Stimulated activated CD8-positive, alpha-beta memory T cell treated with anti-CD3 and anti-CD28 coated beads, Interleukin-4, amount 100 ng/mL, for 24 hours (primary cell): ENCODE measurements around the gene SCPEP1.
A peak's percentile ranks its signal among the peaks of the same experiment; 100 is the strongest.
"Not testable (repeated sequence)": the region's sequence is repeated elsewhere in the genome, so short reads cannot be mapped to it uniquely, and the experiment has no call there.

Experiments used
- DNase-seq: peaks from one replicate; pipeline ENCODE4 v3.0.0-alpha.2; 2020; ENCODE audit warnings: low read depth

The SCPEP1 gene, protein sequence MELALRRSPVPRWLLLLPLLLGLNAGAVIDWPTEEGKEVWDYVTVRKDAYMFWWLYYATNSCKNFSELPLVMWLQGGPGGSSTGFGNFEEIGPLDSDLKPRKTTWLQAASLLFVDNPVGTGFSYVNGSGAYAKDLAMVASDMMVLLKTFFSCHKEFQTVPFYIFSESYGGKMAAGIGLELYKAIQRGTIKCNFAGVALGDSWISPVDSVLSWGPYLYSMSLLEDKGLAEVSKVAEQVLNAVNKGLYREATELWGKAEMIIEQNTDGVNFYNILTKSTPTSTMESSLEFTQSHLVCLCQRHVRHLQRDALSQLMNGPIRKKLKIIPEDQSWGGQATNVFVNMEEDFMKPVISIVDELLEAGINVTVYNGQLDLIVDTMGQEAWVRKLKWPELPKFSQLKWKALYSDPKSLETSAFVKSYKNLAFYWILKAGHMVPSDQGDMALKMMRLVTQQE

DNA sequence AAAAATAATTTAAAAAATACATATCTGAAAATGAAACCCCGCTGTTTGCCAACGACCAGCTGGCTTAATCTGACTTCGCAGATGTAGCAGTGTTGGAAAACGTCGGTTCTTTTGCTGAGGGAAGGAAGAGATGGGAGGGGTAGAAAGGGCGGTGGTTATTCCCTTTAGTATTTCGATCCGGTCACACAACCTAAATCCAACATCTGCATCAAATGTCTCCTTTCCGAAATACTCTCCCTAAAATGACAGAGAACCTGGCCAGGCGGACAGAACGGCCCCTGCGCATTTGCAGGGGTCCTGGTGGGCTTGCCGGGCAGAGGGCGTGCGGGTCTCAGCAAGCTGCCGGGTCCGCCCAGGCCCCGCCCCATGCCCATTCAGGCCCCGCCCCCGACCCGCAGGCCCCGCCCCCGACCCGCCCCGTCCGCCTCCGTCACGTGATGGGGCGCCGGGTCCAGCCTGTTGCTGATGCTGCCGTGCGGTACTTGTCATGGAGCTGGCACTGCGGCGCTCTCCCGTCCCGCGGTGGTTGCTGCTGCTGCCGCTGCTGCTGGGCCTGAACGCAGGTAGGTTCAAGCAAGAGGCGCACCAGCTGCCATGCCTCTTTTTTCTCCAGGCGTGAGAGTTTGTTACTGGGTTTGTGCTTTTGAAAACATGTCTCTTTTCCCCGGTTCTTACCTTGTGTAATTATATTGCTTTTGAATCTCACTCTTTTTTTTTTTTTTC, at the start of gene SCPEP1:
SCPEP1 (plus strand) TSS at position 459 of the 723 bp plus-strand sequence; CDS start at position 488, 29 bp downstream.
- DNase-seq: peak; percentile 58

DNA sequence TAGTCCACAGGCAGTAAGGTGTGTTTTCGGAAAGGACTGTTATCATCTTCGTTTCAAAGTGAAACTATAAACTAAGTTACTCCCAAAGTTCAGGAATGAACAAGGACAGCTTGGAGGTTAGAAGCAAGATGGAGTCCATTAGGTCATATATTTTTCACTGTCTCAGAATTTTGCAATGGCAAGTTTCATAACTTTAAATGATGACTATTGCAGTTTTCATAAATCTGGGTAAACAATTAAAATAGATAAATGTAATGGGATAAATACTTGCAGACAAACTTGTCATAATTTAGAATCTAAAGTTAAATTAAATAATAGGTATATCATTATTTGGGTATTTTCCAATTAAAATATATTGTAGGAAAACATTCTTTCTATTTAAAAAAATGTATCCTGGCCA, 49.3 kb upstream of the SCPEP1 start:
- no peak for DNase-seq

DNA sequence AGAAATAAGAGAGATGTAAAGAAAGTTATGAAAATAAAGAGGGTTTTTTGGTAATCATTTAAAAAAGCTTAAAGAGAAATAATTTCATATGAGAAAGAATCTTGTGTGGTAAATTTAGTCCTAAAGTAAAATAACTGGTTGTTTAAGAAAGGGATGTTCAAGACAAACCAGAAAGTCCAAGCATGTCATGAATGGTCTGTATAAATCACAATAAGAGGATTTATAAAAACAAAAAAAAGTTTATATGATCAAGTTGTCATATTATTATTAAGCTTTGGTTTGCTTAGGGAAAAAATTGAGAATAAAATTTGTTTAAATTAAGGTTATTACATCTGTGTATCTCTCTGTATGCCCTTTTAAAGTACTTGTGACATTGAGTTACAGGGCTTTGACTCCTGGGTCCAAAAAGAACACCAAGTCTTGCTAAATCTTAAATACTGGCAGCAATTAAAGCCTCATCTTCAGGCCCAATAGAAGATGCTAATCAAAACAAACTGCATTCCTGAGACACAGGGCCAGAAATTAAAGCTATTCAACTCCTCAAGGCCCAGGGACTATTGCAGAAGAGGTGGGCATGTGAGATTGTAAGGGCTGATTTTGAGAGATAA, 48.5 kb upstream of the SCPEP1 start:
- no peak for DNase-seq

DNA sequence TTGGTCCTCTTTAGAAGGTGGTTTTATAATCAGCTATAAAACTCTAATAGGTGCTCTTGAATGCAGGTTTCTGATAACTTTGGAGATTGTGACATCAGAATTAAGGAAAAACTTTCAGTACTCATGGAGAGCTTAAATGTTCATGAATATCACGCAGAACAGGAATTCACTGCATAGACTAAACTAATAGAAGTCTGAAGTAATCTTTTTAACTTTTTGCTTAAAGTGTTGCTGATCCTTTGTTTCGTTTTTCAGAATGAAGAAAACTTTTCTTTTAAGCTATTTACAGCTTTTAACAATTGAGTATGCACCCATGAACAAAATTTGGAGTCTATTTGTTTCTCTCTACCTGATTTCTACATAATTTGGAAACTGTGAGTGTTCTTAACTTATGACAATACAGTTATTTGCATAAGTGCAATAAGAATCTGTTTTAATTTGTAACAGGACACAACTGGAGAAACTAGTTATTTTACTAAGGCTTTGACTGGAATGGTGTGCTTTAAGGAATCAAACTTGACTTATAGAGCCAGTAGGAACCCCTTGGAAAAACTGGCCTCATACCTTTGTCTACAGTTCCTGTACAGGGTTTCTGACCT, 47.1 kb upstream of the SCPEP1 start:
- DNase-seq: no peak

DNA sequence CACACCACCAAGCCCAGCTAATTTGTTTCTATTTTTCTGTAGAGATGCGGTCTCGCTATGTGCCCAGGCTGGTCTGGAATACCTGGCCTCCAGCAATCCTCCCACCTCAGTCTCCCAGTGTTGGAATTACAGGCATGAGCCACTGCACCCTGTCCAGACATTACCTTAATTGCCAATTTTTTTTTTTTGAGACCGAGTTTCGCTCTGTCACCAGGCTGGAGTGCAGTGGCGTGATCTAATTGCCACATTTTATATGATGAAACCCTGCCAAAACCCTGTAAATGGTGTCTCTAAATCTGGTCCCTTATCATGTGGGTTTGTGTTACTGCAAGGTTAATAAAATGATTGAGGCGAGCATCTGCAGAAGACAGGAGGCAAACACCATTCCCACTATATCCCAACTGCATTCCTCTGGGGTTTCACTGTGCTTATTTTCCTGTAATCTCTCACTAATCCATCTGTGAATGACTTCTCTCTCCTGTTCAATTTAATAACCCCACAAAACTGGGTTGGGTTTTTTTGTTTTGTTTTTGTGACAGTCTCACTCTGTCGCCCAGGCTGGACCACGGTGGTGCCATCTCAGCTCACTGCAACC, 44.7 kb upstream of the SCPEP1 start:
- DNase-seq: no peak

DNA sequence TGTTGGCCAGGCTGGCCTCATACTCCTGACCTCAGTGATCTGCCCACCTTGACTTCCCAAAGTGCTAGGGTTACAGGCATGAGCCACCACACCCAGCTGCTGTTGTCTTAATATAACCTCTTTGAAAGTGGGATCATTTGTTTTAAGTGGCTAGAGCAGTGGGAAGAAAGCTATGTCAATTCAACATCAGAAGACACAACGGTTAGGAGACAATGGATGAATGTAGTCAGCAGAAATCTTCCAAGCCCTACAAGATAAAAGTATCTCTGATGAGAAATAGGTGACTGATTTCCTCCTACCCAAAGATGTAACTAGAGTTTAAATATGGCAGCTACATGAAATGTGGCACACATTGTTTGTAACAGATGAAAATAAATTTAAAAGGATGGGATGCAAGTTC, 44.1 kb upstream of the SCPEP1 start:
- no peak for DNase-seq

DNA sequence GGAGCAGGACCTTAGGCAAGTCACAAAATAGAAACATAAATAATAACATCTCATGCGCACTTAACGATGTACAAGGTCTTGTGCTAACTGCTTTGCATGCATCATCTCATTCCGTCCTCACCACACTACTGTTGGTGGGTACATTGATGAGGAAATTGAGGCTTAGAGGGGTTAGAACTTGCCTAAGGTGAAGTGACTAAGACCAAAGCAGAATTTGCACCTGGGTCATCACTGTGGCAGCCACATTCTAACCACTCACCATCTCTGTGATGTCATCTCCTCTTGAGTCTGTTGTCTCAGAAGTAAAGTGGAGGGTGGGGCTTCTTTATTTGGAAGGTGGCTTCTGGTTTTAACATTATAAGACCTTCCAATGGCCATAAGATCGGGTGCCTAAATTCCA, 43.7 kb upstream of the SCPEP1 start:
- DNase-seq: no peak

DNA sequence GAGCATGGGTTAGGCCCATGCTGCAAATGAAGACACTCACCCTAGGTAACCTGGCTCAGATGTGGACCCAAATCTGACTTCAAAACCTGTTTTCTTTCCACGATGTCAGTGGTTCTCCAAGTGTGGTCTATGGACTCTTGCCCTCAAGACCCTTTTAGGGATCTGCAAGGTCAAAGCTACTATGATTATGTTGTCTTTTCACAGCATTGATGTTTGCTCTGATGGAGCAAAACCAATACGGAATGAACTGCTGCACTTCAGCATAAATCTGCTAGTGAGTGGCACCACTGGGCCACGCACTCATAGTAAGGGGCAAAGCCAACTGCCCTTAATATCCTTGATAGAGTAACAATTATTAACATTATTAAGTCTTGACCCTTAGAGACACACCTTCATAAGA, 42.5 kb upstream of the SCPEP1 start:
- DNase-seq: no peak

DNA sequence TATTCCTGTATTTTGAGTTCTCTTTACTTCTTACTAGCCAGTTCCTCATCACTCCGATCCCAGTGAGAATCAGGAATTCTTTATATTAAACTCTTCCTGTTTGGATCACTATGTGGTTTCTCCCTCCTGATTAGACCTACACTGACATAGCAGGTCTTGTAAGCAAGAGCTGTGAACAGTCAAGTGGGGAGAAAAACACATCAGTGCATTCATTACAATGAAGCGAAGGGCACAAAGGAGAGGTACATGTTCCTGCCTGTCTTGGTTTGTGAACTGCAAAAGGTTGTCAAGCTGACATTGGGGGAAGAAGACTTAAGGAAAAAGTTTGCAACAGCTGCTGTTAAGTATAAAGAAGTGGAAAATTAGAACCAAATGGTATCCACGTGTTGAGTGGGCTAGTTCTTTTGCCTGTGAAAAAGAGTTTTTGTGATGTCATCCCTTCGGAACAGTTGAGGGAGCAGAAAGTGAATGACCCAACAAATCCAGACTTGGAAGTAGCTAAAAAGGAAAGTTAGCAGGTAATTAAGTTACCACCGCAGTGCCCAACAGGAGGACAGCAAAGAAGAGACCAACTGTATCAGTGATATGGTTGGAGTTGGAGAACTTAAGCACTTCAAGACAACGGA, 41.1 kb upstream of the SCPEP1 start:
- no peak for DNase-seq

DNA sequence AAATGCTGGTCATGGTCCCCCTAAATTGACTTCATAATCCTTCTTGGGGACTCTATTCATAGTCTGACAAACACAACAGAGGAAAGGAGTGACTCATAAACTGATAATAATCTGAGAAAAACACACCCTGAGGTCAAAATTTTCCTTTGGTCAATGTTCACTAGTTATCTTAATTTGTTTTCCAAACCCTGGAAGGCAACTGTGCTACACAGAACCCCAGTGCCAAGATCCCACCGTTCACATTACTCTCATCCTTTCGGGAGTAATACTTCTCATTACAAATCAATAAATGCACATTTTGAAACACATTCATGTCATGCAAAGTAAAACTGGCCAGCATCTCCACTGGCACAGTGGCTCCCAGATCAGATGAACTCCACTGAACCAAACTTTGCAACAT, 40.2 kb upstream of the SCPEP1 start:
- no peak for DNase-seq

DNA sequence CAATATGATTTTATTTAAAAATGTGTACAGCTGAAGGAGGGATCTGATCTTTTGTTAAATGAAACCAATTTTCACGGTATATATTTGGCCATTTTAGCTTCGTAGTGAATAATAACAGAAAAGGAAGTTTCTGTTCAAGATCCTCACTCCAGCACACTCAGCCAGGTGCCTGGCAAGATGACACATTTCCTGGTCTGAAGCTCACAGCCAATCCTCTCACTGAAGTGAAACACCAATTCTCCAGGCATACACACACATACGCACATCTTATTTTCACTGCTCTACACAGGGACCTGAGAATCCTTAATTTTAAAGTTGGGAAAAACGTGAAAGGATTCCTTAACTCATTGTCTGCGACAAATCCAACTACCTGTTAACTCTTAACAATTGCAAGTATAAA, 39.7 kb upstream of the SCPEP1 start:
- not testable (repeated sequence) for DNase-seq

DNA sequence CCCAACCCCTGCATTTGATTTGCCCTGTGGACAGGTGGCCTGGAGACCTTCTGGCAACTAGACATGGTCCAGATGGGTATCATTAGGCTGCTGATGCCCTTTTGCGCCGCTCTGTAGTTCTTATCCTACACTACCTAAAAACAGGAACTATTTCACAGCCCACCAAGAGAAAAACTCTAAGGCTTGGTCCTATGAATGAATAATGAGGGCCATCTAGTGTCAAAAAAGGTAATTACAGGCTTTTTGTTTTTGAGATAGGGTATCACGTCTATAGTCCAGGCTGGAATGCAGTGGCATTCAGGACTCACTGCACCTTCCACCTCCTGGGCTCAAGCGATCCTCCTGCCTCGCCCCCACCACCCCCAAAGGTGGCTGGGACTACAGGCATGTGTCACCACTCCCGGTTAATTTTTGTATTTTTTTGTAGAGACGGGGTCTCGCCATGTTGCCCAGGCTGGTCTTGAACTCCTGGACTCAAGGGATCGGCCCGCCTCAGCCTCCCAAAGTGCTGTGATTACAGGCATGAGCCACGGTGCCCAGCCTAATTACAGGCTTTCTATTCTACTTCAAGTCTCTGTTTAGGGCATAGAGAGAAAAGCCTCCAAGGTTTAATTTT, 38.0 kb upstream of the SCPEP1 start:
- no peak for DNase-seq

DNA sequence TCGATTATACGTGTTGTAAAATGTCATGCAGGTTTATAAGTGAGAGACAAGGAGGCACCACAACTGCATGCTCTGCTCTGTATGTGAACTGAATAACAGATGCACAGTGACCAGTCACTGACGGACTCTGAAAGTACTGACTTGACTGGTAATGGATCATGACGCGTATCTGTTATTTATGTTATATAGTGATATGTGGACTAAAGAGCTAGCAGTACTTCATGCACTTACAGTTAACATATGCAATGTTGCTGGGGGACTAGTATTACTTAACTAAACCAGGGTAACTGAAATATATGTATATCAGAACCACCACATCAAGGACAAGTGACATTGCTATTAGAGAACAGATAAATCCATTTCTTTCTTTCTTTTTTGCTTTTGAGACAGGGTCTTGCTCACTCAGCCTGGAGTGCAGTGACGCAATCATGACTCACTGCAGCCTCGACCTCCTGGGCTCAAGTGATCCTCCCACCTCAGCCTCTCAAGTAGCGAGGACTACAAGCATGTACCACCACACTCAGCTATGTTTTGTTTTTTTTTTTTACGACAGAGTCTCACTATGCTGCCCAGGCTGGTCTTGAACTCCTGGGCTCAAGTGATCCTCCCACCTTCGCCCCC, 34.3 kb upstream of the SCPEP1 start:
- no peak for DNase-seq

DNA sequence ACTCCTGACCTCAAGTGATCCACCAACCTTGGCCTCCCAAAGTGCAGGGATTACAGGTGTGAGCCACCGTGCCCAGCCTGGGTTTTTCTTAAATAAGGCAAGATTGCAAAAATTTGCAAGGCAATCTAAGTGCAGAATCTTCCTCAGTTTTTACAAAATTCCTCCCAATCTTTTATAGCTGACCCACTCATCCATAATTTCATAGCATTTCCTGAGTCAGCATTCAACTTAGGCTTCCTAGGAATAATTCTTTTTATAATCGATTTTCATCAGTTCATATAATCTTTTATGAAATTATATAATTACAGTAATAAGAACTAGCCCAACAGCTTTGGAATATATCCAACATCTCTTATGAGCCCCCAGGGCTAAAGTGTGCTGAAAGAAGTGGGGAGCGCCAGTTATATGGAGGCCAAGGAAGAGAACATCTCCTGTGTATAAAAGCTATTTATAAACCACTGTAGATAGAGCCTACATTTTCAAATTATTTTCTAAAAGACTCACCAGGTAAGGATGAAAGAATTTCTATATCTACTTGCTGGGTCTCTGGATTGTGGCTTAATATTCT, 31.9 kb upstream of the SCPEP1 start:
- DNase-seq: no peak

DNA sequence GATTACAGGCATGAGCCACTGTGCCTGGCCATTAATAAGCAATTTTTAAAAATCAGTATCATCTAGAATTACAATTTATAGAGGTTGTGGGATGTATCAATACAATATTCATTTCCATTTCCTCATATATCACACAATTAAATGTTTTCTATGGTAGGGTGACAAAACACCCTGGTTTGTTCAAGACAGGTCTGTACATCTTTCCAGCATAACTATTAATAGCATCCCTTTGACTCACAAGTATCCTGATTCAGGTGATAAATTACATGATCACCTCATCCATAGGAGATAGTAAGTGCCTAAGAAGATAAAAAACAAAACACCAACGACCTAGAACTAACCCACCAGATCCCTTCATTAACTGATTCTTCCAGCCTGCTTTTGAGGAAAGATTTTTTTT, 30.2 kb upstream of the SCPEP1 start:
- DNase-seq: no peak

DNA sequence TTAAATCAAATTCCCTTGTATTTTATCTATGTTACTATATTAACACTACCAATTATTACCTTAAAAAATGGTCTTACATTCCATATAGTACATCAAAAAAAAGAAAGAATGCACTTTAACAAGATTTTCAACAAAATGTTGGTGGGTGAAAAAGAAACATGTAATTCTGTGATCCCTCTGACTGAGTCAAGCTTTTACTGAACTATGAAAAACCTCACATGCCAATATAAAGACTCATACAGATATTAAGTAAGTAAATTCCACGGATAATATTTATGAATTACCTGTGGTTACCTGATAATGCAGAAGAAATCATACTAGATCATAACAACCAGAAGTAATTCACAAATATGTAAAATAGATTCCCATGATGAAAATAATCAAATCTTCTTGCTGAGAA, 29.4 kb upstream of the SCPEP1 start:
- DNase-seq: no peak

DNA sequence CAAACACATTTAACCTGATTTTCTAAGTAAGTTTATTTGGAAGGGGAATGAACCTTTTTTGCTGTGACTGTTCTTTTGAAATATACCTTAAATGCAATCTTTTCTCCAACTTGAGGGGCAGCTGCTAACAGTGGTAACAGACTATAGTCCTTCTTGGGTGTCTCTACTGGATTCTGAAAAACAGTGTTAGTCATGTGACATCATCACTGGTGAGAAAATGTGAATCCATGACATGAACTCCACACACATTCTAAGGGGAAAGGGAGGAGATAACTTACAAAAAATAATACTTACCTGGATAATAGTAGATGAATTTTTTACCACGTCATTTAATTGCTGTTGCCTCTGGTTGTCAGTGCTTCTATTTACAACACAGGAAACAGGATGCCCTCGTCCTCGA, 28.3 kb upstream of the SCPEP1 start:
- DNase-seq: no peak

DNA sequence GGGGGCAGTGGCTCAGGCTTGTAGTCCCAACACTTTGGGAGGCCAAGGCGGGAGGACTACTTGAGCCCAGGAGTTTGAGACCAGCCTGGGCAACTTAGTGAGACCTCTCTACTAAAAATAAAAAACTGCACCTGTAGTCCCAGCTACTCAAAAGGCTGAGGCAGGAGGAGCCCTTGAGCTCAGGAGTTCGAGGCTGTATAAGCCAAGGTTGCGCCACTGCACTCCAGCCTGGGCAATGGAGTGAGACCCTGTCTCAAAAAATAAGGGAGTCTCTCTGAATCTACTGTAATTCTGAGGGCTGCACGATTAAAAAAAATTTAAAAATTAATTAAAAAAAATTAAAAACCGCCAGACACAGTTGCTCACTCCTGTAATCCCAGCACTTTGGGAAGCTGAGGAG, 20.9 kb upstream of the SCPEP1 start:
- DNase-seq: no peak

DNA sequence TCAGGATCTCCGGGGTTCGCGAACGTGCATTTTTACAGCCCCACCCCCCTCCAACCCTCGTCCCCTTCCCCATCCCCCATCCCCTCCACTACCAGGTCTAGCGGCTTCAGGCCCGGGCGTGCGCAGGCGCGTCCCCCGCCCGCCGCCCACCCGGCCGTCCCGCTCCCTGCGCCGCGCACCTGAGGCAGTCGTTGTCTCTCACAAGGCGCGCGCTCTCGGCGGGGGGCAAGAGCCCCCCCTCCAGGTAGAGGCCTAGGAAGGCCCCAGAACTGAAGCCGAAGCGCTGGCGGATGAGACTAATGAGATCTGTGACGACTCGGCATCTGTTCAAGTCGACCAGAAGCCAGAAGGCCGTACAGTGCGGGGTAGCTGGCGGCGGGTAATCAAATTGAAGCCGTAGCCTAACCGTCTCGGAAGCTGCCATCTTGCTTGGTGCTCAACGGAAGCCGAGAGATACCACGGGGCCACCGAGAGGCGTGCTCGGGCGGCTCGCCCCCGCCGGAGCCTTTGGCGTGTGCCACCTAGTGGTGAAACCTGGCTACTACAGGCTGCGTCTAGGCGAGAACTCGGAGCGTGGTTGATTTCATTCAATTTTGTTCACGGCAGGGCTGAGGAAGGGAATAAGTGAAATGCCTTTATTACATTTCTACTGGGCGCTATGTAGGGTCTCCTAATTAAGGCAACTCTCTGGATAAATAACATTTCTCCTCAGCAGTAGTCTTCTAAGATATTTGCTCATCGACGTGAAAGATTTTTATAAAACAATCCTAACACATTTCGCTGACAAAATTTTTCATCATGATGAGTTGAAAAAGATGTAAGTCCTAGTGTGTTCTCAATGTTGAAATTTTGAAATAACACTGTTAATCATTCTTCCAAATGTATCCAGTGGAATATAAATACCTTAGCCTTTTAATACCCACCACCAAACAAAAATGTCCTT, 17.1 kb upstream of the SCPEP1 start, which contains the start of gene COIL:
COIL (minus strand) TSS at position 455 of the 943 bp plus-strand sequence; CDS start at position 424, 31 bp downstream.
- peak; percentile 87 for DNase-seq
